Inflammatory macrophage treated with lipopolysaccharide for 1 hour (primary cell): Measurements from ENCODE around the gene PLXND1.
"Not testable (repeated sequence)": the region's sequence is repeated elsewhere in the genome, so short reads cannot be mapped to it uniquely, and the experiment has no call there.

Experiments used
- DNase-seq, 2 donors: peaks; one replicate each; pipeline ENCODE4 v3.0.0-alpha.2; 2020 to 2022

Gene PLXND1, protein sequence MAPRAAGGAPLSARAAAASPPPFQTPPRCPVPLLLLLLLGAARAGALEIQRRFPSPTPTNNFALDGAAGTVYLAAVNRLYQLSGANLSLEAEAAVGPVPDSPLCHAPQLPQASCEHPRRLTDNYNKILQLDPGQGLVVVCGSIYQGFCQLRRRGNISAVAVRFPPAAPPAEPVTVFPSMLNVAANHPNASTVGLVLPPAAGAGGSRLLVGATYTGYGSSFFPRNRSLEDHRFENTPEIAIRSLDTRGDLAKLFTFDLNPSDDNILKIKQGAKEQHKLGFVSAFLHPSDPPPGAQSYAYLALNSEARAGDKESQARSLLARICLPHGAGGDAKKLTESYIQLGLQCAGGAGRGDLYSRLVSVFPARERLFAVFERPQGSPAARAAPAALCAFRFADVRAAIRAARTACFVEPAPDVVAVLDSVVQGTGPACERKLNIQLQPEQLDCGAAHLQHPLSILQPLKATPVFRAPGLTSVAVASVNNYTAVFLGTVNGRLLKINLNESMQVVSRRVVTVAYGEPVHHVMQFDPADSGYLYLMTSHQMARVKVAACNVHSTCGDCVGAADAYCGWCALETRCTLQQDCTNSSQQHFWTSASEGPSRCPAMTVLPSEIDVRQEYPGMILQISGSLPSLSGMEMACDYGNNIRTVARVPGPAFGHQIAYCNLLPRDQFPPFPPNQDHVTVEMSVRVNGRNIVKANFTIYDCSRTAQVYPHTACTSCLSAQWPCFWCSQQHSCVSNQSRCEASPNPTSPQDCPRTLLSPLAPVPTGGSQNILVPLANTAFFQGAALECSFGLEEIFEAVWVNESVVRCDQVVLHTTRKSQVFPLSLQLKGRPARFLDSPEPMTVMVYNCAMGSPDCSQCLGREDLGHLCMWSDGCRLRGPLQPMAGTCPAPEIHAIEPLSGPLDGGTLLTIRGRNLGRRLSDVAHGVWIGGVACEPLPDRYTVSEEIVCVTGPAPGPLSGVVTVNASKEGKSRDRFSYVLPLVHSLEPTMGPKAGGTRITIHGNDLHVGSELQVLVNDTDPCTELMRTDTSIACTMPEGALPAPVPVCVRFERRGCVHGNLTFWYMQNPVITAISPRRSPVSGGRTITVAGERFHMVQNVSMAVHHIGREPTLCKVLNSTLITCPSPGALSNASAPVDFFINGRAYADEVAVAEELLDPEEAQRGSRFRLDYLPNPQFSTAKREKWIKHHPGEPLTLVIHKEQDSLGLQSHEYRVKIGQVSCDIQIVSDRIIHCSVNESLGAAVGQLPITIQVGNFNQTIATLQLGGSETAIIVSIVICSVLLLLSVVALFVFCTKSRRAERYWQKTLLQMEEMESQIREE (N-terminal part only)

DNA sequence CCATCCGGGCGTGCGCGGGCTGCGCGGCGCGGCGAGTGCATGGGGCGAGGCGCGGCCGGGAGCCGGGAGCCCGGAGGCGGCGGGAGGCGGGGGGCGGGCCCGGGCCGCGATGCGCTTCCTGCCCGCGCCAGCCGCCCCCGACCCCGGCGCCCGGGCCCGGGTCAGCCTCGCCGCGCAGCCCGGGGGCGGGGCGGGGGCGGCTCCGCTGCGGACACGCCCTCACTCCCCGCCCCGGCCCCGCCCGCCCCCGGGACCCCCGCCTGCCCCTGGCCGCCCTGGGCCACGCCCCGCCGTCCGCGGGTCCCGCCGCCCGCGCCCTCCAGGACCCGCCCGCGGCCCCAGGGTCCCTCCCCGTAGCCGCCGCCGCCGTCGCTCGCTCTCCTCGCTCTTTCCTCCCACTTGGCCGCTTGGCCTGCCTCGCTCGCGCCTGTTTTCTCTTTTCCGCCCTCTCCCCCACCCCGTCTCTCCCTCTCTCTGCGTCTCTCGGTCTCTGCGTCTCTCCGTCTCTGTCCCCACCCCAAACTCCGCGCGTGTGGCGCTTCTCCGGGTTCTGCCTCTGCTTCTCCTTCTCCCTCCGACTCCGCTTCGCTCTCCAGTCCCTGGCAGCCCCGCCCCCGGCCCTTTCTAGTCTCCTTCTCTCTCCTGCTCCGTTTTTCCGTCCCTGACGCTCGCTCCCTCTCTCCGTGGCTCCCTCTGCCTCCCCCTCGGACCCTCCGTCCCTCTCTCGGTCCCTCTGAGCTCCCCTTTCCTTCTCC, at the start of gene PLXND1:
TSS of gene PLXND1 (minus strand) at position 41 of the 755 bp plus-strand sequence. CDS start at position 4, 37 bp downstream.
- DNase-seq, result peak; percentile 77 to 85

- no peak for DNase-seq
These were observed 48.8 kb upstream of the PLXND1 start for GRCh38 chr3:129655291-129655700.

DNA sequence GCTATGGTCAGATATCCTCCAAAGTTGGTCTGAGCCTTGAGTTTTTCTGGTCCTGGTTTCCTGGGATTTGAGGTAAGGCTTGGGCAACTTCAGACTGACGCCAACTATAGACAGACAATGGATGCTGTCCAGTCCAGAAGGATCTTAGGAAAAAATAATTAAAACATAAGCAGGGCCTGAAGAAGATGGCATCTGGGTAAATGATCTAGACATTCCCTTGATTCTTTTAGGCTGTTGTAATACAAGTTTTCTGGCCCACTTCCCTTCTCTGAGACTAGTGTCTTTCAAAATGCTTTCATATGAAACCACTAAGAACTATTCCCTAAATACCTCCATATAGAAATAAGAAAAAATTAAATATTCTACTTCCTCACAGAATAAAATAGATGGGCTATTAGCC, 47.7 kb upstream of the PLXND1 start:
- DNase-seq, result no peak

- DNase-seq, result peak in 1 of 2 donors; percentile 16
These were observed 46.5 kb upstream of the PLXND1 start for GRCh38 chr3:129653019-129653418.

- no peak for DNase-seq
These were observed 45.1 kb upstream of the PLXND1 start for GRCh38 chr3:129651435-129652202.

- DNase-seq, result peak; percentile 83 to 87
These were observed 43.9 kb upstream of the PLXND1 start for GRCh38 chr3:129650256-129650872.

- no peak for DNase-seq
These were observed 41.9 kb upstream of the PLXND1 start for GRCh38 chr3:129648391-129648790.

GRCh38 chr3:129645286-129645685, 38.8 kb upstream of the PLXND1 start:
- DNase-seq, result peak; percentile 65 to 67

DNA sequence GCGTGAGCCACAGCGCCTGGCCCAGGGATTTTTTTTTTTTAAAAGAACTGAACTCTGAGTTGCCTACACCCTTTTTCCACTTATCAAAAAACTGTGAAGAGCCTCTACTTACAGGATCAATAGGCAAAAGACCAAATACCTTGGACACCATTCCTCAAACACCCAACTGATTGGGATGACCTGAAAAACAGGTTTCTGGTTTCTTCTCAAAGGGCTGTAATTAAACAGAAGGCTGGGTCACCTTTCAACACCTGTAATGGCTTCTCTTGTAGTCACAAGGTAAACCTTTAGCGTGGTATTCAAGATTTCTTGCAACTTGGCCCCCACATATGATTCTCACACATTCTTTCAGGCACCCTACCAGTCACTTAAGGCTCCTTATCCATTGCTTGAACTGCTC, 38.4 kb upstream of the PLXND1 start:
- DNase-seq, result no peak

GRCh38 chr3:129641567-129642260, 35.2 kb upstream of the PLXND1 start:
- DNase-seq, result not testable (repeated sequence)

- not testable (repeated sequence) for DNase-seq
These were observed 34.5 kb upstream of the PLXND1 start for GRCh38 chr3:129640985-129641384.

GRCh38 chr3:129638481-129638880, 32.0 kb upstream of the PLXND1 start:
- DNase-seq, result no peak

GRCh38 chr3:129636082-129636481, 29.6 kb upstream of the PLXND1 start:
- DNase-seq, result no peak

- no peak for DNase-seq
These were observed 29.2 kb upstream of the PLXND1 start for GRCh38 chr3:129635656-129636055.

DNA sequence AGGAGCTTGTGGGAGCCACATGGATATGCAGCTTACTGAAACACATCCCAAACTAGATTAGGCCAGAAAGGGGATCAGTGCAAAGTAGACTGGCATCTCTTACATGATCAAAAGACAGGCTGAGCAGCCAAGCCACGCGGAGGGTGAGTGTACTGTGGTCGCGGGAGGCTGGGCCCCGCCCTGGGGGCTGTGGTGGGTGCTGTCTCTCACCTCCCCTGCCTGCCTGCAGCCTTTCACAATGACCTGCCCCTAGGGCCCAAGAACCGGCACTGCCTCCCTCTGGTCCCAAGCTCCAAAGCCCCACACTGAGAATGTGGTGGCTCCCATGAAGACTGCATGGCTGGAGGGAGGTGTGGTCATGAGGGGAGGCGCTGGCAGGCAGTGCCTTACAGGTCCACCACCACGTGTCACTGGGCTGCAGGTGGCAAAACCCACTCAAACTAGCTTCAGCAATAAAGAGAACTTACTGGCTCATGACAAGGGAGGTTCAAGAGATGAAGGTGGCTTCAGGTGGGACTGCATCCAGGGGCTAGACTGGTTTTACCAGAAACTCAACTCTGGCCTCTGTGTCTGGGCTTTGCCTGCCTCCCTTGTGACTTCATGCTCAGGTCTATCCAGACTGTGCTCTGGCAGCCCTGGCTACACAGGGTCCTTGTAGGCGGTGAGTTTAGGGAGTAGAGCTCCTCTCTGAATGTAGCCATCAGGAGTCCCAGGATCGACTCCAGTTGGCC, 27.4 kb upstream of the PLXND1 start:
- no peak for DNase-seq

DNA sequence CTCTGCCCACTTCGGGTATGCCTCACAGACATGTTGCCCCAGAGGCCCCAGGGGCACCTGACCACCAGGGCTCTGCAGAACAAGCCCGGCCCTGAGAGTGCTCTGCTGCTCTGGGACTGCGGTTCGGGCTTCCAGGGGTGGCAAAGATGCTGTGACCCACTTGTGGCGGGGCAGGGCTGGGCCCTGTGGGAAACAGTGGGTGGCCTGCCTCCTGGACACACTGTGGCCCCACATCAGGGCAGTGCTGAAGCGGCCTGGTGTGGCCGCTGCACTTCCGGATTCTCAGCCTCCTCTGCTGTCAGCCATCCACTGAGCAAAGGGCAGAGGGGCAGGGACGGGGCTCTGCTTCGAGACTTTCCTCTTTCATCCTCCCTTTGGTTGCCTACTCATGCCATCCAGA, 26.5 kb upstream of the PLXND1 start:
- DNase-seq, result no peak

DNA sequence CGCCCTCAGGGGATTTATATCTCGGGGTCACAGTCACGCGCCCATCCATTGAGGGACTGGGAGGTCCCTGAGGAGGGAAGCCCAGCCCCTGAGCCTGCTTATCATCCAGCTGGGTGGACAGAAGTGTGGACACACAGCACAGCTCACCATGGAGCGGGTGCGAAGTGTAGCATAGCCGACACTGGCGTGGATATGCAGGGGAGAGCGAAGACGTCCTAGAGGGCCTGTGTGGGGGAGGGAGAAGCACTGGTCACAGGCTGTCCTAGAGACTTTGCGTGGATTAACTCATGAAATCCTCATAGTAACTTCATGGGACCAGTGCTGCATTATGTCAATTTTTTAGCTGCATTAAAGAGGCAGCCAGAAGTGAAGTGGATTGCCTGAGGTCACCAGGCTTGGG, 26.1 kb upstream of the PLXND1 start:
- no peak for DNase-seq

DNA sequence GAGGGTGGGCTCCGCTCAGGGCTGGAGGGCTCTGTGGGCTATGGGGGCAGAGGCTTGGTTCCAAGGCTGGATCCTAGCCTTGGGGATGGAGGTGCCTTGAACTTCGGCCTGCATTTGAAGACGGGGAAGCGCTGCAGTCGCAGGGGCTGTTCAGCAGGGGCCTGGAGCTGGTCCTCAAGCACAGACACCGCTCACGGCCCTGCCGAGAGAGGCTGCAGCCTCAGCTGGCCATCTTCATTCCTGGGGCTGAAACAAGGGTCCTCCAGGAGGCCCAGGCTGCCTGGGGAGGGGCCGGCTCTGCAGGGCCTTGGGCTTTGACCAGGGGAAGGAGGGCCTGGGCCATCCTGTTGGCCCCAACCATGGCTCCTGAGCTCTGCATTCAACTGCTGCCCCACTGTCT, 25.6 kb upstream of the PLXND1 start:
- DNase-seq, result no peak

DNA sequence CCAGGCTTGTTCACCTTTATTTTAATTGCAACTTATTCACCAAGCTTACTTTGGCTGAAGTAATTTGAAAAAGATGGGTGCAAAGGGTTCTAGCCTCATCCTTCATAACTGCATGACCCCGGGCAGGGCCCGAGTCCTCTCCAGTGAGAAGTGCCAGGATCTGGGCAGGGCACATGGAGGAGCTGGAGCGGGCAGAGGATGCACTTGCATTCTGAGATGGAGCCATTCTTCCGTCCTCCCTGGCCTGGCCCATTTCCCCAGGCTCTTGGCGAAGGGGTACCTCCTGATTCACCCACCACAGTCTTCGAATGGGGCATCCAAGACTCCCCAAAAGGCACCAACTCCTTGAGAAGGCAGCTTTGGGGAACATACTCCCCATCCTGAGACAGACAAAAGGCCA, 22.5 kb upstream of the PLXND1 start:
- no peak for DNase-seq

GRCh38 chr3:129628169-129628522, 21.7 kb upstream of the PLXND1 start:
- DNase-seq, result no peak
